ENCODE measurements around the gene RAD9A.

Gene RAD9A

GRCh38 chr11:67389477-67389876 lies 2.3 kb upstream of the RAD9A start:
- Mint-ChIP-seq H3K4me1 (ENCODE audit: low read depth) (peaks cover 61% of the 10 kb centered on the region), H3K36me3 (ENCODE audit: low read depth) (peaks cover 30% of the 10 kb centered on the region), H3K4me3 (no peak overlapping the region), H3K27ac (peak overlapping the region; percentile 3), H3K9me3 (no peaks in the 10 kb centered on the region), H3K27me3 (peaks cover 4% of the 10 kb centered on the region)
- intact Hi-C loops (cut with micrococcal nuclease) = loop anchor here (10.0 kb wide), 2 partner anchors 55 to 125 kb away; partner anchors contain the start of gene GRK2

- H3K4me3 Mint-ChIP-seq = peak overlapping the region; percentile 93
- no peaks in the 10 kb centered on the region for H3K27me3 Mint-ChIP-seq
- no peaks in the 10 kb centered on the region for H3K9me3 Mint-ChIP-seq
- intact Hi-C loops (cut with micrococcal nuclease) = loop anchor here (2.0 to 5.0 kb wide), 2 partner anchors 36 to 78 kb away; partner anchors contain the start of genes RPS6KB2 and TMEM134
- peaks cover 44% of the 10 kb centered on the region for H3K36me3 Mint-ChIP-seq (ENCODE audit: low read depth)
- H3K4me1 Mint-ChIP-seq (ENCODE audit: low read depth) = peaks cover 56% of the 10 kb centered on the region
- H3K27ac Mint-ChIP-seq = peak overlapping the region; percentile 95
Measured at GRCh38 chr11:67390947-67391303, 861 bp upstream of the RAD9A start.

GRCh38 chr11:67392183-67392715 lies 463 bp downstream of the RAD9A start:
- Mint-ChIP-seq H3K4me1 (ENCODE audit: low read depth) (peaks cover 60% of the 10 kb centered on the region), H3K4me3 (peak overlapping the region; percentile 93), H3K27ac (peak overlapping the region; percentile 95), H3K36me3 (ENCODE audit: low read depth) (peaks cover 57% of the 10 kb centered on the region), H3K27me3 (no peaks in the 10 kb centered on the region), H3K9me3 (no peaks in the 10 kb centered on the region)
- intact Hi-C loops (cut with micrococcal nuclease) = loop anchor here (5.0 kb wide), 1 partner anchor 35 kb away; the partner anchor contains the start of gene RPS6KB2

GRCh38 chr11:67393437-67393836 lies 1.7 kb downstream of the RAD9A start:
- Mint-ChIP-seq H3K27me3 (no peaks in the 10 kb centered on the region), H3K4me3 (no peak overlapping the region), H3K4me1 (ENCODE audit: low read depth) (peaks cover 66% of the 10 kb centered on the region), H3K36me3 (ENCODE audit: low read depth) (peaks cover 69% of the 10 kb centered on the region), H3K9me3 (no peaks in the 10 kb centered on the region), H3K27ac (no peak overlapping the region)
- intact Hi-C loops (cut with micrococcal nuclease) = loop anchor here (5.0 kb wide), 1 partner anchor 34 kb away; the partner anchor contains the start of gene RPS6KB2

- no peaks in the 10 kb centered on the region for H3K9me3 Mint-ChIP-seq
- no peak overlapping the region for H3K4me3 Mint-ChIP-seq
- intact Hi-C loops (cut with micrococcal nuclease) = loop anchor here (5.0 kb wide), 1 partner anchor 33 kb away; the partner anchor contains the start of gene RPS6KB2
- H3K27ac Mint-ChIP-seq = no peak overlapping the region
- no peaks in the 10 kb centered on the region for H3K27me3 Mint-ChIP-seq
- H3K4me1 Mint-ChIP-seq (ENCODE audit: low read depth) = peaks cover 70% of the 10 kb centered on the region
- H3K36me3 Mint-ChIP-seq (ENCODE audit: low read depth) = peaks cover 74% of the 10 kb centered on the region
Measured at GRCh38 chr11:67393990-67394389, 2.2 kb downstream of the RAD9A start.

GRCh38 chr11:67395555-67396258 lies 3.9 kb downstream of the RAD9A start:
- Mint-ChIP-seq H3K27me3 (no peaks in the 10 kb centered on the region), H3K4me1 (ENCODE audit: low read depth) (peaks cover 73% of the 10 kb centered on the region), H3K9me3 (no peaks in the 10 kb centered on the region), H3K36me3 (ENCODE audit: low read depth) (peaks cover 91% of the 10 kb centered on the region), H3K27ac (no peak overlapping the region), H3K4me3 (no peak overlapping the region)
- intact Hi-C loops (cut with micrococcal nuclease) = no loop called here

- H3K4me1 Mint-ChIP-seq (ENCODE audit: low read depth) = peaks cover 71% of the 10 kb centered on the region
- peak overlapping the region; percentile 22 for H3K27ac Mint-ChIP-seq
- no peaks in the 10 kb centered on the region for H3K27me3 Mint-ChIP-seq
- intact Hi-C loops (cut with micrococcal nuclease) = no loop called here
- no peak overlapping the region for H3K4me3 Mint-ChIP-seq
- no peaks in the 10 kb centered on the region for H3K9me3 Mint-ChIP-seq
- peaks cover 90% of the 10 kb centered on the region for H3K36me3 Mint-ChIP-seq (ENCODE audit: low read depth)
Measured at GRCh38 chr11:67396259-67396581, 4.4 kb downstream of the RAD9A start.

GRCh38 chr11:67396587-67397389 lies 5.0 kb downstream of the RAD9A start:
- H3K36me3 Mint-ChIP-seq (ENCODE audit: low read depth) = peaks cover 85% of the 10 kb centered on the region
- H3K4me3 Mint-ChIP-seq = no peak overlapping the region
- H3K9me3 Mint-ChIP-seq = no peaks in the 10 kb centered on the region
- peak overlapping the region; percentile 22 for H3K27ac Mint-ChIP-seq
- intact Hi-C loops (cut with micrococcal nuclease) = no loop called here
- peaks cover 70% of the 10 kb centered on the region for H3K4me1 Mint-ChIP-seq (ENCODE audit: low read depth)
- no peaks in the 10 kb centered on the region for H3K27me3 Mint-ChIP-seq

GRCh38 chr11:67397536-67397935 lies 5.8 kb downstream of the RAD9A start:
- H3K9me3 Mint-ChIP-seq = no peaks in the 10 kb centered on the region
- peaks cover 72% of the 10 kb centered on the region for H3K4me1 Mint-ChIP-seq (ENCODE audit: low read depth)
- H3K4me3 Mint-ChIP-seq = no peak overlapping the region
- intact Hi-C loops (cut with micrococcal nuclease) = no loop called here
- H3K27me3 Mint-ChIP-seq = no peaks in the 10 kb centered on the region
- H3K27ac Mint-ChIP-seq = no peak overlapping the region
- H3K36me3 Mint-ChIP-seq (ENCODE audit: low read depth) = peaks cover 78% of the 10 kb centered on the region

GRCh38 chr11:67397986-67398660 lies 6.3 kb downstream of the RAD9A start:
- Mint-ChIP-seq H3K4me1 (ENCODE audit: low read depth) (peaks cover 70% of the 10 kb centered on the region), H3K27ac (no peak overlapping the region), H3K27me3 (no peaks in the 10 kb centered on the region), H3K36me3 (ENCODE audit: low read depth) (peaks cover 75% of the 10 kb centered on the region), H3K4me3 (no peak overlapping the region), H3K9me3 (no peaks in the 10 kb centered on the region)
- intact Hi-C loops (cut with micrococcal nuclease) = no loop called here

GRCh38 chr11:67398661-67399563 lies 7.1 kb downstream of the RAD9A start:
- Mint-ChIP-seq H3K27ac (no peak overlapping the region), H3K4me3 (no peak overlapping the region)

GRCh38 chr11:67400251-67400941 lies 8.6 kb downstream of the RAD9A start:
- Mint-ChIP-seq H3K4me1 (ENCODE audit: low read depth) (peaks cover 82% of the 10 kb centered on the region), H3K36me3 (ENCODE audit: low read depth) (peaks cover 55% of the 10 kb centered on the region), H3K27ac (peak overlapping the region; percentile 82), H3K27me3 (no peaks in the 10 kb centered on the region), H3K9me3 (no peaks in the 10 kb centered on the region), H3K4me3 (peak overlapping the region; percentile 80)
- intact Hi-C loops (cut with micrococcal nuclease) = loop anchor here (2.0 kb wide), 1 partner anchor 68 kb away; the partner anchor contains the start of gene TMEM134

More at GRCh38 chr11:67398661-67399563, 7.1 kb downstream of the RAD9A start:
- Mint-ChIP-seq H3K36me3 (ENCODE audit: low read depth) (peaks cover 67% of the 10 kb centered on the region), H3K9me3 (no peaks in the 10 kb centered on the region), H3K27me3 (no peaks in the 10 kb centered on the region), H3K4me1 (ENCODE audit: low read depth) (peaks cover 70% of the 10 kb centered on the region)
- intact Hi-C loops (cut with micrococcal nuclease) = no loop called here

Data from dendritic cell treated with granulocyte-macrophage colony-stimulating factor and Interleukin-4, amounts not matched to agents 40 ng/mL and 50 ng/mL, for 4 days (primary cell).